GM23338 (cell line): ENCODE results near the gene LRRC73. TPM values are rescaled to one million over a fixed set of nuclear protein-coding genes. Genes with fewer than 3 reads are reported as not detected.

Experiments
- ATAC-seq: fragments of 200-7000 bp; cut with Tn5 transposase; 3 replicates; pipeline ENCODE4 v1.9.1; 2020
- DNase-seq: peaks from one replicate; pipeline ENCODE4 v3.0.0-alpha.2; 2015; ENCODE audit warnings: low spot score
- H2AFZ ChIP-seq: fragments of 200-600 bp; sonication (generic); 2 replicates; pipeline ENCODE4 v1.8.0; 2016; ENCODE audit warnings: antibody characterized with exemption, mild to moderate bottlenecking, moderate library complexity
- H3F3A ChIP-seq: fragments of 200-600 bp; sonication (generic); replicated peaks from 2 replicates; pipeline ENCODE4 v1.8.0; 2017; ENCODE audit warnings: antibody characterized with exemption, mixed run types, low read depth
- H3K27ac ChIP-seq: fragments of 200-600 bp; sonication (generic); 2 replicates; pipeline ENCODE4 v1.6.1; 2016; ENCODE audit warnings: low read depth
- H3K27me3 ChIP-seq: fragments of 200-600 bp; sonication (generic); 2 replicates; pipeline ENCODE4 v1.8.0; 2016; ENCODE audit warnings: mild to moderate bottlenecking, mixed run types, moderate library complexity; ENCODE audit not compliant: insufficient read depth
- H3K36me3 ChIP-seq: fragments of 200-600 bp; sonication (generic); 2 replicates; pipeline ENCODE4 v1.8.0; 2016; ENCODE audit warnings: mild to moderate bottlenecking; ENCODE audit not compliant: insufficient read depth
- H3K4me1 ChIP-seq: fragments of 200-600 bp; sonication (generic); 2 replicates; pipeline ENCODE4 v1.8.0; 2016; ENCODE audit warnings: mild to moderate bottlenecking, moderate library complexity; ENCODE audit not compliant: insufficient read depth
- H3K4me2 ChIP-seq: fragments of 200-600 bp; sonication (generic); 2 replicates; pipeline ENCODE4 v1.7.1; 2017; ENCODE audit warnings: mixed run types
- H3K4me3 ChIP-seq: fragments of 200-600 bp; sonication (generic); 2 replicates; pipeline ENCODE4 v1.6.1; 2016; ENCODE audit warnings: mixed run types
- H3K79me2 ChIP-seq: fragments of 200-600 bp; sonication (generic); replicated peaks from 2 replicates; pipeline ENCODE4 v1.8.0; 2017; ENCODE audit warnings: mild to moderate bottlenecking; ENCODE audit not compliant: insufficient read depth
- H3K9me2 ChIP-seq: fragments of 200-600 bp; sonication (generic); 2 replicates; pipeline ENCODE4 v1.8.0; 2017; ENCODE audit not compliant: insufficient read depth
- H4K20me1 ChIP-seq: fragments of 200-600 bp; sonication (generic); replicated peaks from 2 replicates; pipeline ENCODE4 v1.8.0; 2017; ENCODE audit warnings: mild to moderate bottlenecking; ENCODE audit not compliant: insufficient read depth
- H3K27ac Mint-ChIP-seq: 2 replicates; pipeline ENCODE4 v1.8.0; 2020; ENCODE audit warnings: inconsistent platforms, mild to moderate bottlenecking, moderate library complexity, mixed read lengths
- H3K27me3 Mint-ChIP-seq: 3 replicates; pipeline ENCODE4 v1.8.0; 2022; ENCODE audit warnings: low read depth, mild to moderate bottlenecking, moderate library complexity, mixed read lengths, inconsistent platforms; ENCODE audit not compliant: insufficient read depth, poor library complexity
- H3K36me3 Mint-ChIP-seq: 3 replicates; pipeline ENCODE4 v1.8.0; 2021; ENCODE audit warnings: low read depth, mild to moderate bottlenecking, inconsistent platforms, moderate library complexity, mixed read lengths
- H3K4me1 Mint-ChIP-seq: 3 replicates; pipeline ENCODE4 v1.8.0; 2020; ENCODE audit warnings: mild to moderate bottlenecking, inconsistent platforms, mixed read lengths
- H3K4me3 Mint-ChIP-seq: 3 replicates; pipeline ENCODE4 v1.8.0; 2021; ENCODE audit warnings: moderate library complexity, mild to moderate bottlenecking, inconsistent platforms, mixed read lengths
- H3K9me3 Mint-ChIP-seq: 3 replicates; pipeline ENCODE4 v1.8.0; 2020; ENCODE audit warnings: moderate library complexity, mild to moderate bottlenecking, inconsistent platforms, mixed read lengths
- CREB1 ChIP-seq: fragments of 250-450 bp; sonication (Bioruptor Pico); IDR thresholded peaks from 2 replicates; pipeline ENCODE4 v1.5.0; 2020; ENCODE audit warnings: low read depth, mild to moderate bottlenecking, moderate library complexity
- CTCF ChIP-seq, 2 experiments: fragments of 200-600 bp in 1 of 2; sonication (generic) in 1 of 2; conservative IDR thresholded peaks; 2 replicates each; pipeline versions ENCODE4 v1.5.1 to v1.6.1; 2016 to 2017; ENCODE audit warnings: antibody characterized with exemption in 2 of 2, low read depth in 2 of 2, mild to moderate bottlenecking in 2 of 2, moderate library complexity in 1 of 2
- ETS1 ChIP-seq: IDR thresholded peaks from 2 replicates; pipeline ENCODE4 v1.6.1; 2016; ENCODE audit warnings: antibody characterized with exemption
- EZH2phosphoT487 ChIP-seq: fragments of 200-600 bp; sonication (generic); IDR thresholded peaks from one replicate; pipeline ENCODE4 v1.8.1; 2018; ENCODE audit warnings: antibody characterized with exemption; ENCODE audit not compliant: unreplicated experiment
- JUNB ChIP-seq: IDR thresholded peaks from one replicate; pipeline ENCODE4 v1.6.1; 2016; ENCODE audit warnings: antibody characterized with exemption; ENCODE audit not compliant: unreplicated experiment
- NANOG ChIP-seq: IDR thresholded peaks from 2 replicates; pipeline ENCODE4 v1.6.1; 2016; ENCODE audit warnings: antibody characterized with exemption, borderline replicate concordance
- REST ChIP-seq: IDR thresholded peaks from one replicate; pipeline ENCODE4 v1.6.1; 2018; ENCODE audit warnings: antibody characterized with exemption; ENCODE audit not compliant: unreplicated experiment
- STAT1 ChIP-seq: IDR thresholded peaks from one replicate; pipeline ENCODE4 v1.6.1; 2016; ENCODE audit warnings: antibody characterized with exemption; ENCODE audit not compliant: unreplicated experiment
- ZNF114 ChIP-seq: fragments of 250-450 bp; sonication (Bioruptor Pico); IDR thresholded peaks from 2 replicates; pipeline ENCODE4 v1.5.0; 2020; ENCODE audit warnings: mild to moderate bottlenecking, moderate library complexity
- ZNF462 ChIP-seq: fragments of 250-450 bp; sonication (Bioruptor Pico); IDR thresholded peaks from 2 replicates; pipeline ENCODE4 v1.5.0; 2020; ENCODE audit warnings: mild to moderate bottlenecking, moderate library complexity
- polyA plus RNA-seq: library from polyadenylated mRNA; unstranded; fragments of >200 nt; fragmentation: Nextera tagmentation; extraction: Ambion mirVana; gene quantifications from 2 replicates; pipeline ENCODE4 v1.2.1, GENCODE V29; 2016
- total RNA-seq: library from RNA; depleted of rRNA; stranded (reverse); fragments of >200 nt; shearing (Covaris generic); gene quantifications from 2 replicates; pipeline ENCODE4 v1.2.3, GENCODE V29; 2014

The LRRC73 gene
- total and polyA plus RNA-seq, 2 experiments from 2014 or later, result 0.26 to 0.59 TPM

GRCh38 chr6:43476746-43477145, 33.4 kb downstream of the LRRC73 start:
- peak overlapping the region; percentile 97 for H3K4me2 ChIP-seq
- H3K79me2 ChIP-seq, result peaks cover 40% of the 10 kb centered on the region
- H3F3A ChIP-seq, result no peaks in the 10 kb centered on the region
- H3K9me3 Mint-ChIP-seq, result no peaks in the 10 kb centered on the region
- H3K4me3 Mint-ChIP-seq, result peak overlapping the region; percentile 88
- no peaks in the 10 kb centered on the region for H3K27me3 ChIP-seq
- TF ChIP-seq REST (no peak), ZNF462 (CRISPR knock-in tag) (no peak), EZH2phosphoT487 (no peak), CREB1 (no peak), JUNB (no peak), ZNF114 (CRISPR knock-in tag) (no peak), CTCF (conservative IDR thresholded peaks at IDR 0.05; ENCODE audit: low read depth in 2 of 2) (no peak), NANOG (no peak), ETS1 (no peak), STAT1 (no peak)
- H3K27me3 Mint-ChIP-seq, result peaks cover 7% of the 10 kb centered on the region
- peak overlapping the region; percentile 81 for H3K4me3 ChIP-seq
- H3K27ac Mint-ChIP-seq, result peak overlapping the region; percentile 48
- H3K4me1 ChIP-seq, result peaks cover 35% of the 10 kb centered on the region
- peak overlapping the region; percentile 52; the same call in 1 of the 2 replicates for H2AFZ ChIP-seq
- 0 out of 2 replicates have a peak overlapping the region, but pooled peaks have one; percentile 8 for H3K27ac ChIP-seq
- DNase-seq (no peak), ATAC-seq (no peak)
- H3K9me2 ChIP-seq, result no peaks in the 10 kb centered on the region
- no peaks in the 10 kb centered on the region; the same call in 2 of the 3 replicates for H3K36me3 Mint-ChIP-seq
- no peaks in the 10 kb centered on the region for H3K36me3 ChIP-seq
- no peaks in the 10 kb centered on the region for H4K20me1 ChIP-seq
- H3K4me1 Mint-ChIP-seq, result peaks cover 35% of the 10 kb centered on the region
